GM23248 (cell line): Measurements from ENCODE around the gene ITPRID2. TPM values are rescaled to one million over a fixed set of nuclear protein-coding genes. Genes with fewer than 3 reads are reported as not detected.

ENCODE experiments used
- DNase-seq: peaks from one replicate; pipeline ENCODE4 v3.0.0-alpha.2; 2015
- H2AFZ ChIP-seq: fragments of 200-600 bp; sonication (generic); 2 replicates; pipeline ENCODE4 v1.6.1; 2016; ENCODE audit warnings: antibody characterized with exemption
- H3F3A ChIP-seq: fragments of 200-600 bp; sonication (generic); 2 replicates; pipeline ENCODE4 v1.6.1; 2016; ENCODE audit warnings: mild to moderate bottlenecking, antibody characterized with exemption, mixed run types; ENCODE audit not compliant: insufficient read depth
- H3K27ac ChIP-seq: fragments of 200-600 bp; sonication (generic); 2 replicates; pipeline ENCODE4 v1.5.1; 2016; ENCODE audit warnings: mild to moderate bottlenecking
- H3K27me3 ChIP-seq: fragments of 200-600 bp; sonication (generic); replicated peaks from 2 replicates; pipeline ENCODE4 v1.6.1; 2016; ENCODE audit warnings: mild to moderate bottlenecking; ENCODE audit not compliant: insufficient read depth
- H3K36me3 ChIP-seq: fragments of 200-600 bp; sonication (generic); 2 replicates; pipeline ENCODE4 v1.6.1; 2016; ENCODE audit warnings: low read depth, mild to moderate bottlenecking
- H3K4me1 ChIP-seq: fragments of 200-600 bp; sonication (generic); 2 replicates; pipeline ENCODE4 v1.6.1; 2016; ENCODE audit warnings: mild to moderate bottlenecking; ENCODE audit not compliant: insufficient read depth
- H3K4me2 ChIP-seq: fragments of 200-600 bp; sonication (generic); one replicate; pipeline ENCODE4 v1.6.1; 2016; ENCODE audit warnings: mild to moderate bottlenecking; ENCODE audit not compliant: unreplicated experiment
- H3K4me3 ChIP-seq: fragments of 200-600 bp; sonication (generic); 2 replicates; pipeline ENCODE4 v1.5.1; 2016; ENCODE audit warnings: mild to moderate bottlenecking
- H3K79me2 ChIP-seq: fragments of 200-600 bp; sonication (generic); 2 replicates; pipeline ENCODE4 v1.6.1; 2016; ENCODE audit warnings: mild to moderate bottlenecking; ENCODE audit not compliant: insufficient read depth
- H3K9ac ChIP-seq: fragments of 200-600 bp; sonication (generic); 2 replicates; pipeline ENCODE4 v1.6.1; 2016; ENCODE audit warnings: mild to moderate bottlenecking
- H3K9me2 ChIP-seq: fragments of 200-600 bp; sonication (generic); 2 replicates; pipeline ENCODE4 v1.6.1; 2016; ENCODE audit warnings: mixed run types, mild to moderate bottlenecking, moderate library complexity; ENCODE audit not compliant: insufficient read depth
- H3K9me3 ChIP-seq: fragments of 200-600 bp; sonication (generic); one replicate; pipeline ENCODE4 v1.6.1; 2017; ENCODE audit warnings: low read depth
- H4K20me1 ChIP-seq: fragments of 200-600 bp; sonication (generic); 2 replicates; pipeline ENCODE4 v1.6.0; 2016; ENCODE audit not compliant: insufficient read depth
- EZH2 ChIP-seq: fragments of 200-600 bp; sonication (generic); IDR thresholded peaks from 2 replicates; pipeline ENCODE4 v1.6.1; 2018; ENCODE audit warnings: antibody characterized with exemption, mild to moderate bottlenecking; ENCODE audit not compliant: insufficient read depth, poor library complexity, severe bottlenecking
- EZH2phosphoT487 ChIP-seq: fragments of 200-600 bp; sonication (generic); IDR thresholded peaks from 2 replicates; pipeline ENCODE4 v1.6.1; 2018; ENCODE audit warnings: antibody characterized with exemption, moderate library complexity, mild to moderate bottlenecking, low read depth; ENCODE audit not compliant: insufficient read depth
- WGBS, 2 experiments: methylation state at CpG; one replicate each; pipeline ENCODE4 v1.1.6; 2015 to 2017; ENCODE audit warnings: low lambda C conversion rate in 2 of 2, low coverage in 1 of 2; ENCODE audit errors: missing lambda C conversion rate in 2 of 2; 5-methylcytosine and 5-hydroxymethylcytosine counted together
- in situ Hi-C: fragments of 300-500 bp; cut with MboI; formaldehyde crosslinking; loops from 2 replicates; pipeline ENCODE4 v1.15.0; 2020
- polyA plus RNA-seq: library from polyadenylated mRNA; unstranded; fragments of >200 nt; fragmentation: Nextera tagmentation; extraction: Ambion mirVana; gene quantifications from 2 replicates; pipeline ENCODE4 v1.2.1, GENCODE V29; 2016
- total RNA-seq: library from RNA; depleted of rRNA; stranded (reverse); fragments of >200 nt; shearing (Covaris generic); gene quantifications from 2 replicates; pipeline ENCODE4 v1.2.3, GENCODE V29; 2014

ITPRID2 gene
- total and polyA plus RNA-seq, 2 experiments from 2014 or later: 26.4 to 52.7 TPM

DNA sequence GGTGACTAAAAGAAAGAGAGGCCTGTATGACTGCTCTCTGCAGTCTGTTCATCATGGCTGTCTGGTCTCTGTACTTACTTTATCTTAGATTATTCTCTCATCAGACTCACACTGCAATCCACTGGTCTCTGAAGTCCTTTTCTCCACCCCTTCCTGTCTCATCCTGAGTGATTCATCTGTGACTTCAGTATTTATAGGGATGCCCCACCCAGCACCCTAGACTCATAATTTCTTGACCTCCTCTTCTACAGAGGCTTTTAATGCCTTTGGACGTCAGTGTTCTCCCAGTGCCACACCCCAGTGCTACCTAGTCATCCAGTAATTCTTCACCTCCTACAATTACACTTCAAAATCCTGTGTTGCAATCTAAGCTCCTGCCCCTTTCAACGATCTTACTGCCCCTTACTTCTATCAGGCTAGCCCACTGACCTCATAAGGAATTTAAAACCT is 14.9 kb upstream of the ITPRID2 start:
- peaks cover 6% of the 10 kb centered on the region; the same call in 1 of the 2 replicates for H3F3A ChIP-seq
- TF ChIP-seq EZH2phosphoT487: no peak
- no peak for TF ChIP-seq EZH2
- 0 out of 2 replicates have a peak, but pooled peaks cover 5% of the 10 kb centered on the region for H3K4me1 ChIP-seq
- in situ Hi-C loops: no loop called here
- H4K20me1 ChIP-seq: no peaks in the 10 kb centered on the region
- no peak overlapping the region for H3K4me3 ChIP-seq
- no peak overlapping the region for H3K9ac ChIP-seq
- H3K27me3 ChIP-seq: no peaks in the 10 kb centered on the region
- no peaks in the 10 kb centered on the region for H3K79me2 ChIP-seq
- H3K4me2 ChIP-seq: no peak overlapping the region
- H3K9me3 ChIP-seq: no peaks in the 10 kb centered on the region
- peak; percentile 75 for DNase-seq
- peak overlapping the region; percentile 29 for H3K27ac ChIP-seq
- H3K36me3 ChIP-seq: no peaks in the 10 kb centered on the region
- no peaks in the 10 kb centered on the region for H3K9me2 ChIP-seq
- peak overlapping the region; percentile 59 for H2AFZ ChIP-seq
- WGBS, 2 experiments: 47 to 51% methylated on average over 2 of the region's 2 CpGs

DNA sequence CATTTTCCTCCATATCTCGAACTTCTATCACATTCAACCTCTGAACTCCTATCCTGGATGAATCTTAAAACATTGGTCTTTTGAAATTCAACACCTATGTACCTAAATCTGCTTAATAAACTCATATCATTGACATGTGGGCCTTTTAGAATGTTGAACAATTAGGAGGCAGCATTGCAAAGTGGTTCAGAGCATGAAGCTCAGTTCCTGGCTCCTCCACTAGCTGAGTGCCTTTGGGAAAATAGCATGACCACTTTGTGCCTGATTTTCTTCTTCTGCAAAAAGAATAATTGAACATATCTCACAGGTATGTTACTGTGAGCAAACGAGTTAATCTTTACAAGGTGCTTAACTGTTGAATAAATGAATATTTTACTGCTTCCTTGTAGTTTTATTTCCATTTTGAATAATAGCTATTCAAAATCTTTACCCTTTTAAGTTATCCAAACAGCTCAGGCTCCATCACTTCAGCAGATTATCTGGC is 14.3 kb upstream of the ITPRID2 start:
- in situ Hi-C loops: no loop called here
- no peaks in the 10 kb centered on the region for H4K20me1 ChIP-seq
- H3K4me2 ChIP-seq: no peak overlapping the region
- no peaks in the 10 kb centered on the region for H3K79me2 ChIP-seq
- 0 out of 2 replicates have a peak, but pooled peaks cover 5% of the 10 kb centered on the region for H3K4me1 ChIP-seq
- WGBS, 2 experiments: 52 to 56% methylated on average over 2 of the region's 2 CpGs
- no peaks in the 10 kb centered on the region for H3K9me2 ChIP-seq
- no peak for DNase-seq
- H3K36me3 ChIP-seq: no peaks in the 10 kb centered on the region
- peak overlapping the region; percentile 59; the same call in 1 of the 2 replicates for H2AFZ ChIP-seq
- H3K9ac ChIP-seq: no peak overlapping the region
- H3K4me3 ChIP-seq: no peak overlapping the region
- no peaks in the 10 kb centered on the region for H3K27me3 ChIP-seq
- H3F3A ChIP-seq: peaks cover 6% of the 10 kb centered on the region
- H3K27ac ChIP-seq: peak overlapping the region; percentile 29; the same call in 1 of the 2 replicates
- no peaks in the 10 kb centered on the region for H3K9me3 ChIP-seq
- TF ChIP-seq EZH2 (no peak), EZH2phosphoT487 (no peak)

DNA sequence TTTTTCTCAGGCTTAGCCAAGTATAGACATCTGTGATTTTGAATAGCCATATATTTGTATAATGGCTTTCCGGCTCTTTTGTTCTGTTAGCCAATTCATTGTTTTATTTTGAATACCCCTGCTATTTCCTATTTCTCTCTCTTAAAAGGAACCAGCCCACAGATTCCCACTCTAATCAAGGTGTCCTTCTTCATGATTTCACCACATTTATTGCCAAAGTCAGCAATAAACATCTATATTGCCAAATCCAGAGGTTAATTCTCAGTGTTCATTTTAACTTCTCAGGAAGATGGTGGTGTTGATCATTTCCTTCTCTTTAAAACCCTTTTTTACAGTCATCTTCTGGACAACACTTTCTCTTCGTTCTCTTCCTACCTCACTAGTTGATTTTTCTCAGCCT is 13.1 kb upstream of the ITPRID2 start:
- no peaks in the 10 kb centered on the region for H3K9me2 ChIP-seq
- 0 out of 2 replicates have a peak, but pooled peaks cover 5% of the 10 kb centered on the region for H3K4me1 ChIP-seq
- H2AFZ ChIP-seq: no peak overlapping the region
- H3K27ac ChIP-seq: no peak overlapping the region
- in situ Hi-C loops: no loop called here
- TF ChIP-seq EZH2phosphoT487 (no peak), EZH2 (no peak)
- no peak for DNase-seq
- H3K79me2 ChIP-seq: no peaks in the 10 kb centered on the region
- no peak overlapping the region for H3K4me3 ChIP-seq
- H4K20me1 ChIP-seq: no peaks in the 10 kb centered on the region
- H3K9ac ChIP-seq: no peak overlapping the region
- no peaks in the 10 kb centered on the region for H3K27me3 ChIP-seq
- no peaks in the 10 kb centered on the region for H3K9me3 ChIP-seq
- H3K4me2 ChIP-seq: no peak overlapping the region
- peaks cover 6% of the 10 kb centered on the region for H3F3A ChIP-seq
- H3K36me3 ChIP-seq: no peaks in the 10 kb centered on the region
- WGBS, 2 experiments: 44 to 50% methylated on average over 2 of the region's 2 CpGs

DNA sequence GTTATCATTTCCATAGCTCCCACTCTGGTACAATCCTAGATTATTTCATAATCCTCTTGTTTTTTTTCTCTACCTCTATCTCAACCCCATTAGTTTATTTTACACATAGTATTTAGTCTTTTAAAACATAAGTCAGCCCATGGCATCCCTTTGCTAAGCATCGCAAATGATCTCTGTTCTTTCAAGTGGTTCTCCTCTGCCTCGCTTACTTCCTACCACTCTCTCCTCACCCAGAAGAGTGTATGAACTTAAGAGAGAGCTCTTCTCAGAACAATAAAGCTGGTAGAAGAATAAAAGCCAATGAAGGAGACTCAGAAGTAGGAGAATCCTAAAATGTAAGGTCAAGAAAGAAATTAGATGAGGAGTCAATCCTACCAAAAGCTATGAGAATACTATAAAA is 12.2 kb upstream of the ITPRID2 start:
- H3K27me3 ChIP-seq: no peaks in the 10 kb centered on the region
- H3F3A ChIP-seq: peaks cover 6% of the 10 kb centered on the region
- no peak overlapping the region for H3K4me3 ChIP-seq
- no peaks in the 10 kb centered on the region for H3K9me3 ChIP-seq
- DNase-seq: no peak
- 100% methylated on average over 2 of the region's 2 CpGs for WGBS, 2 experiments
- 0 out of 2 replicates have a peak, but pooled peaks cover 5% of the 10 kb centered on the region for H3K4me1 ChIP-seq
- TF ChIP-seq EZH2phosphoT487: no peak
- no peak for TF ChIP-seq EZH2
- in situ Hi-C loops: no loop called here
- H3K79me2 ChIP-seq: no peaks in the 10 kb centered on the region
- no peaks in the 10 kb centered on the region for H3K9me2 ChIP-seq
- H3K36me3 ChIP-seq: no peaks in the 10 kb centered on the region
- no peak overlapping the region for H3K9ac ChIP-seq
- no peak overlapping the region for H3K27ac ChIP-seq
- H4K20me1 ChIP-seq: no peaks in the 10 kb centered on the region
- no peak overlapping the region for H2AFZ ChIP-seq
- H3K4me2 ChIP-seq: no peak overlapping the region
